GM23248 (cell line): ENCODE measurements around the gene CENPT. TPM values are rescaled to one million over a fixed set of nuclear protein-coding genes. Genes with fewer than 3 reads are reported as not detected.
"Not testable (repeated sequence)": the region's sequence is repeated elsewhere in the genome, so short reads cannot be mapped to it uniquely, and the experiment has no call there.

ENCODE experiments used
- DNase-seq: peaks from one replicate; pipeline ENCODE4 v3.0.0-alpha.2; 2015
- H2AFZ ChIP-seq: fragments of 200-600 bp; sonication (generic); 2 replicates; pipeline ENCODE4 v1.6.1; 2016; ENCODE audit warnings: antibody characterized with exemption
- H3F3A ChIP-seq: fragments of 200-600 bp; sonication (generic); 2 replicates; pipeline ENCODE4 v1.6.1; 2016; ENCODE audit warnings: mild to moderate bottlenecking, antibody characterized with exemption, mixed run types; ENCODE audit not compliant: insufficient read depth
- H3K27ac ChIP-seq: fragments of 200-600 bp; sonication (generic); 2 replicates; pipeline ENCODE4 v1.5.1; 2016; ENCODE audit warnings: mild to moderate bottlenecking
- H3K27me3 ChIP-seq: fragments of 200-600 bp; sonication (generic); replicated peaks from 2 replicates; pipeline ENCODE4 v1.6.1; 2016; ENCODE audit warnings: mild to moderate bottlenecking; ENCODE audit not compliant: insufficient read depth
- H3K36me3 ChIP-seq: fragments of 200-600 bp; sonication (generic); 2 replicates; pipeline ENCODE4 v1.6.1; 2016; ENCODE audit warnings: low read depth, mild to moderate bottlenecking
- H3K4me1 ChIP-seq: fragments of 200-600 bp; sonication (generic); 2 replicates; pipeline ENCODE4 v1.6.1; 2016; ENCODE audit warnings: mild to moderate bottlenecking; ENCODE audit not compliant: insufficient read depth
- H3K4me2 ChIP-seq: fragments of 200-600 bp; sonication (generic); one replicate; pipeline ENCODE4 v1.6.1; 2016; ENCODE audit warnings: mild to moderate bottlenecking; ENCODE audit not compliant: unreplicated experiment
- H3K4me3 ChIP-seq: fragments of 200-600 bp; sonication (generic); 2 replicates; pipeline ENCODE4 v1.5.1; 2016; ENCODE audit warnings: mild to moderate bottlenecking
- H3K79me2 ChIP-seq: fragments of 200-600 bp; sonication (generic); 2 replicates; pipeline ENCODE4 v1.6.1; 2016; ENCODE audit warnings: mild to moderate bottlenecking; ENCODE audit not compliant: insufficient read depth
- H3K9ac ChIP-seq: fragments of 200-600 bp; sonication (generic); 2 replicates; pipeline ENCODE4 v1.6.1; 2016; ENCODE audit warnings: mild to moderate bottlenecking
- H3K9me2 ChIP-seq: fragments of 200-600 bp; sonication (generic); 2 replicates; pipeline ENCODE4 v1.6.1; 2016; ENCODE audit warnings: mixed run types, mild to moderate bottlenecking, moderate library complexity; ENCODE audit not compliant: insufficient read depth
- H3K9me3 ChIP-seq: fragments of 200-600 bp; sonication (generic); one replicate; pipeline ENCODE4 v1.6.1; 2017; ENCODE audit warnings: low read depth
- H4K20me1 ChIP-seq: fragments of 200-600 bp; sonication (generic); 2 replicates; pipeline ENCODE4 v1.6.0; 2016; ENCODE audit not compliant: insufficient read depth
- EZH2 ChIP-seq: fragments of 200-600 bp; sonication (generic); IDR thresholded peaks from 2 replicates; pipeline ENCODE4 v1.6.1; 2018; ENCODE audit warnings: antibody characterized with exemption, mild to moderate bottlenecking; ENCODE audit not compliant: insufficient read depth, poor library complexity, severe bottlenecking
- EZH2phosphoT487 ChIP-seq: fragments of 200-600 bp; sonication (generic); IDR thresholded peaks from 2 replicates; pipeline ENCODE4 v1.6.1; 2018; ENCODE audit warnings: antibody characterized with exemption, moderate library complexity, mild to moderate bottlenecking, low read depth; ENCODE audit not compliant: insufficient read depth
- WGBS, 2 experiments: methylation state at CpG; one replicate each; pipeline ENCODE4 v1.1.6; 2015 to 2017; ENCODE audit warnings: low lambda C conversion rate in 2 of 2, low coverage in 1 of 2; ENCODE audit errors: missing lambda C conversion rate in 2 of 2; 5-methylcytosine and 5-hydroxymethylcytosine counted together
- in situ Hi-C: fragments of 300-500 bp; cut with MboI; formaldehyde crosslinking; loops from 2 replicates; pipeline ENCODE4 v1.15.0; 2020
- polyA plus RNA-seq: library from polyadenylated mRNA; unstranded; fragments of >200 nt; fragmentation: Nextera tagmentation; extraction: Ambion mirVana; gene quantifications from 2 replicates; pipeline ENCODE4 v1.2.1, GENCODE V29; 2016
- total RNA-seq: library from RNA; depleted of rRNA; stranded (reverse); fragments of >200 nt; shearing (Covaris generic); gene quantifications from 2 replicates; pipeline ENCODE4 v1.2.3, GENCODE V29; 2014

CENPT gene
- total and polyA plus RNA-seq, 2 experiments from 2014 or later = 53.4 to 63.1 TPM

- peaks cover 60% of the 10 kb centered on the region for H3K79me2 ChIP-seq
These were observed 22.2 kb upstream of the CENPT start for GRCh38 chr16:67869653-67870052.

GRCh38 chr16:67868290-67868689 lies 20.8 kb upstream of the CENPT start:
- Histone ChIP-seq H3K79me2 (peaks cover 60% of the 10 kb centered on the region), H3K9me2 (no peaks in the 10 kb centered on the region), H3K4me3 (no peak overlapping the region), H4K20me1 (peaks cover 6% of the 10 kb centered on the region; the same call in 1 of the 2 replicates), H3K4me1 (peaks cover 7% of the 10 kb centered on the region), H3K27me3 (no peaks in the 10 kb centered on the region), H3K36me3 (peaks cover 36% of the 10 kb centered on the region; the same call in 1 of the 2 replicates), H3F3A (peaks cover 26% of the 10 kb centered on the region), H2AFZ (no peak overlapping the region), H3K27ac (no peak overlapping the region), H3K4me2 (no peak overlapping the region), H3K9me3 (no peaks in the 10 kb centered on the region), H3K9ac (no peak overlapping the region)
- no peak for DNase-seq
- TF ChIP-seq EZH2 (no peak), EZH2phosphoT487 (no peak)
- in situ Hi-C loops = no loop called here
- 86 to 93% methylated on average over 6 of the region's 6 CpGs for whole genome bisulfite sequencing, 2 experiments

More at GRCh38 chr16:67869653-67870052, 22.2 kb upstream of the CENPT start:
- peaks cover 25% of the 10 kb centered on the region for H3F3A ChIP-seq
- no peak for DNase-seq
- peaks cover 9% of the 10 kb centered on the region for H3K4me1 ChIP-seq
- H3K9ac ChIP-seq = no peak overlapping the region
- H3K4me3 ChIP-seq = no peak overlapping the region
- peaks cover 36% of the 10 kb centered on the region; the same call in 1 of the 2 replicates for H3K36me3 ChIP-seq
- no peak overlapping the region for H3K27ac ChIP-seq
- H3K9me3 ChIP-seq = no peaks in the 10 kb centered on the region
- TF ChIP-seq EZH2phosphoT487 (no peak), EZH2 (no peak)
- no peak overlapping the region for H2AFZ ChIP-seq
- 95 to 98% methylated on average over 7 of the region's 7 CpGs for WGBS, 2 experiments
- in situ Hi-C loops = no loop called here
- no peaks in the 10 kb centered on the region for H3K9me2 ChIP-seq
- H3K4me2 ChIP-seq = no peak overlapping the region
- no peaks in the 10 kb centered on the region for H4K20me1 ChIP-seq
- H3K27me3 ChIP-seq = no peaks in the 10 kb centered on the region

- Histone ChIP-seq H3K36me3 (peaks cover 32% of the 10 kb centered on the region; the same call in 1 of the 2 replicates), H3K9me3 (no peaks in the 10 kb centered on the region), H3K4me2 (no peak overlapping the region), H3K27ac (no peak overlapping the region), H3K9ac (no peak overlapping the region), H4K20me1 (peaks cover 12% of the 10 kb centered on the region; the same call in 1 of the 2 replicates), H3K27me3 (no peaks in the 10 kb centered on the region), H3K4me3 (no peak overlapping the region), H3F3A (peaks cover 34% of the 10 kb centered on the region), H3K9me2 (no peaks in the 10 kb centered on the region), H3K4me1 (peaks cover 36% of the 10 kb centered on the region), H3K79me2 (peaks cover 88% of the 10 kb centered on the region), H2AFZ (no peak overlapping the region)
- no peak for TF ChIP-seq EZH2phosphoT487
- TF ChIP-seq EZH2 = no peak
- WGBS, 2 experiments = 95 to 98% methylated on average over 2 of the region's 2 CpGs
- in situ Hi-C loops = no loop called here
- peak; percentile 67 for DNase-seq
These were observed 17.8 kb upstream of the CENPT start for GRCh38 chr16:67865318-67865717.

- in situ Hi-C loops = no loop called here
- no peak for DNase-seq
These were observed 17.1 kb upstream of the CENPT start for GRCh38 chr16:67864594-67864993.

GRCh38 chr16:67864044-67864443 lies 16.6 kb upstream of the CENPT start:
- H3K9me2 ChIP-seq, DNase-seq, H3K4me2 ChIP-seq, H2AFZ ChIP-seq, H3K9me3 ChIP-seq, H3K27me3 ChIP-seq, in situ Hi-C loops, H3K4me3 ChIP-seq: not testable (repeated sequence)
- H3K36me3 ChIP-seq = peaks cover 28% of the 10 kb centered on the region; the same call in 1 of the 2 replicates
- H3F3A ChIP-seq = peaks cover 35% of the 10 kb centered on the region
- 92% methylated on average over 5 to 6 of the region's 6 CpGs for WGBS, 2 experiments
- H4K20me1 ChIP-seq = peaks cover 12% of the 10 kb centered on the region; the same call in 1 of the 2 replicates
- H3K4me1 ChIP-seq = peaks cover 39% of the 10 kb centered on the region
- peak overlapping the region; percentile 94 for H3K27ac ChIP-seq
- H3K79me2 ChIP-seq = peaks cover 100% of the 10 kb centered on the region
- H3K9ac ChIP-seq = peak overlapping the region; percentile 62; the same call in 1 of the 2 replicates

More at GRCh38 chr16:67864594-67864993, 17.1 kb upstream of the CENPT start:
- peaks cover 12% of the 10 kb centered on the region; the same call in 1 of the 2 replicates for H4K20me1 ChIP-seq
- H3K9me3 ChIP-seq = no peaks in the 10 kb centered on the region
- H2AFZ ChIP-seq = no peak overlapping the region
- WGBS, 2 experiments = 76 to 95% methylated on average over 2 of the region's 2 CpGs
- H3F3A ChIP-seq = peaks cover 35% of the 10 kb centered on the region
- H3K4me1 ChIP-seq = peaks cover 39% of the 10 kb centered on the region
- peaks cover 95% of the 10 kb centered on the region for H3K79me2 ChIP-seq
- no peak overlapping the region for H3K9ac ChIP-seq
- no peak overlapping the region for H3K4me2 ChIP-seq
- peaks cover 29% of the 10 kb centered on the region; the same call in 1 of the 2 replicates for H3K36me3 ChIP-seq
- no peak overlapping the region for H3K4me3 ChIP-seq
- no peak for TF ChIP-seq EZH2
- no peak for TF ChIP-seq EZH2phosphoT487
- no peaks in the 10 kb centered on the region for H3K27me3 ChIP-seq
- H3K9me2 ChIP-seq = no peaks in the 10 kb centered on the region
- H3K27ac ChIP-seq = no peak overlapping the region
